ENCODE measurements around the gene PARD6B. TPM values are rescaled to one million over a fixed set of nuclear protein-coding genes. Genes with fewer than 3 reads are reported as not detected.

PARD6B gene
- total and polyA plus RNA-seq, 2 of the 13 experiments (the other 11 are each of a cell fraction or from before 2014, with no cell fraction given), result 6.9 to 22.2 TPM

DNA sequence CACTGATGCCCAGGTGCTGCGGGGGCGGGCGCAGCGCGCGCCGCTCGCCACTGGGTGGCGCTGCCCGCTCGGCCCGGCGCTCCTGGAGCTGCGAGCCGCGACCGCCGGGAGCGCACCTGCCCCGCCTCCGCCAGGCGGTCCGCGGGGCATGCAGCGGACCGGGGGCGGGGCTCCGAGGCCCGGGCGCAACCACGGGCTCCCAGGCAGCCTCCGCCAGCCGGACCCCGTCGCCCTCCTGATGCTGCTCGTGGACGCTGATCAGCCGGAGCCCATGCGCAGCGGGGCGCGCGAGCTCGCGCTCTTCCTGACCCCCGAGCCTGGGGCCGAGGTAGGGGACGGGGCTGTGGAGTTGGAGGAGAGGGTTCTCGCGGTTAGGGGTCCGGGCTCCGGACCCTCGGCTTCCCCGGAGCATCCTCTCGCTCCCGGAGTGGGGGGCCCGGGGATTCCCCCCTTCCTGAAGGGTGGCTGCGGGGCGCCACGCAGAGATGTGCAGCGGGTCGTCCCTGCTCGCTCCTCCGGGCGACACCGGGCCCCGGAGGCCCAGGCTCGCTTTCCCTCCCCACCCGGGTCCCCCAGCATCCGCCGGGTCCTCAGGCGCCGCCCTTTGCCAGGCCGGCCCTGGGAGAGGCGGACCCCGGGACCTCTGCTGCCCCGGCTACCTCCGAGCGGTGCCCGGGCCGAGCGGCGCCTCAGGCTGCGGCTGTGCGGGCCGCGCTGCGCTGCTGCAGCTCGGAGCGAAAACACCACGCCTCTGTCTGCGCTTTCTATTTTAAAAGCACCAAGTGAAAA, 63.7 kb downstream of the PARD6B start, which contains the start of gene BCAS4 (continued):
- TF ChIP-seq, protein P1, sequence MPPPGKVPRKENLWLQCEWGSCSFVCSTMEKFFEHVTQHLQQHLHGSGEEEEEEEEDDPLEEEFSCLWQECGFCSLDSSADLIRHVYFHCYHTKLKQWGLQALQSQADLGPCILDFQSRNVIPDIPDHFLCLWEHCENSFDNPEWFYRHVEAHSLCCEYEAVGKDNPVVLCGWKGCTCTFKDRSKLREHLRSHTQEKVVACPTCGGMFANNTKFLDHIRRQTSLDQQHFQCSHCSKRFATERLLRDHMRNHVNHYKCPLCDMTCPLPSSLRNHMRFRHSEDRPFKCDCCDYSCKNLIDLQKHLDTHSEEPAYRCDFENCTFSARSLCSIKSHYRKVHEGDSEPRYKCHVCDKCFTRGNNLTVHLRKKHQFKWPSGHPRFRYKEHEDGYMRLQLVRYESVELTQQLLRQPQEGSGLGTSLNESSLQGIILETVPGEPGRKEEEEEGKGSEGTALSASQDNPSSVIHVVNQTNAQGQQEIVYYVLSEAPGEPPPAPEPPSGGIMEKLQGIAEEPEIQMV (CRISPR knock-in tag; IDR thresholded peaks at IDR 0.05; ENCODE audit: low read depth), result peak; percentile 97
- TF ChIP-seq, protein P2, sequence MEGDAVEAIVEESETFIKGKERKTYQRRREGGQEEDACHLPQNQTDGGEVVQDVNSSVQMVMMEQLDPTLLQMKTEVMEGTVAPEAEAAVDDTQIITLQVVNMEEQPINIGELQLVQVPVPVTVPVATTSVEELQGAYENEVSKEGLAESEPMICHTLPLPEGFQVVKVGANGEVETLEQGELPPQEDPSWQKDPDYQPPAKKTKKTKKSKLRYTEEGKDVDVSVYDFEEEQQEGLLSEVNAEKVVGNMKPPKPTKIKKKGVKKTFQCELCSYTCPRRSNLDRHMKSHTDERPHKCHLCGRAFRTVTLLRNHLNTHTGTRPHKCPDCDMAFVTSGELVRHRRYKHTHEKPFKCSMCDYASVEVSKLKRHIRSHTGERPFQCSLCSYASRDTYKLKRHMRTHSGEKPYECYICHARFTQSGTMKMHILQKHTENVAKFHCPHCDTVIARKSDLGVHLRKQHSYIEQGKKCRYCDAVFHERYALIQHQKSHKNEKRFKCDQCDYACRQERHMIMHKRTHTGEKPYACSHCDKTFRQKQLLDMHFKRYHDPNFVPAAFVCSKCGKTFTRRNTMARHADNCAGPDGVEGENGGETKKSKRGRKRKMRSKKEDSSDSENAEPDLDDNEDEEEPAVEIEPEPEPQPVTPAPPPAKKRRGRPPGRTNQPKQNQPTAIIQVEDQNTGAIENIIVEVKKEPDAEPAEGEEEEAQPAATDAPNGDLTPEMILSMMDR (CRISPR knock-in tag; IDR thresholded peaks at IDR 0.05), result peak; percentile 78
- TF ChIP-seq ZNF770 (CRISPR knock-in tag; IDR thresholded peaks at IDR 0.05) (peak; percentile 78), ZNF431 (CRISPR knock-in tag; IDR thresholded peaks at IDR 0.05; ENCODE audit: borderline replicate concordance, low read depth) (peak; percentile 79; the same call in 1 of the 2 replicates), POLR2A (IDR thresholded peaks at IDR 0.05; ENCODE audit: insufficient read depth in 1 of 2, low read depth in 2 of 2, low read length in 2 of 2) (peak in 1 of 2 experiments; percentile 35; a peak in 2 of 4 replicates), ZNF563 (CRISPR knock-in tag; IDR thresholded peaks at IDR 0.05) (peak; percentile 92), ZNF781 (CRISPR knock-in tag; IDR thresholded peaks at IDR 0.05; ENCODE audit: borderline replicate concordance, not compliant biosample characterization) (no peak), MAF1 (CRISPR knock-in tag; IDR thresholded peaks at IDR 0.05; ENCODE audit: borderline replicate concordance) (peak; percentile 92; the same call in 1 of the 2 replicates), RELA (CRISPR knock-in tag; IDR thresholded peaks at IDR 0.05) (0 out of 2 replicates have a peak, but pooled peaks have one; percentile 34), KLF12 (CRISPR knock-in tag; IDR thresholded peaks at IDR 0.05; ENCODE audit: borderline replicate concordance) (peak; percentile 77; the same call in 1 of the 2 replicates), NFYC (CRISPR knock-in tag; IDR thresholded peaks at IDR 0.05) (no peak), ZNF790 (CRISPR knock-in tag; IDR thresholded peaks at IDR 0.05; ENCODE audit: borderline replicate concordance) (0 out of 2 replicates have a peak, but pooled peaks have one; percentile 89), YY1 (IDR thresholded peaks at IDR 0.05; ENCODE audit: insufficient read depth, insufficient replicate concordance, low read depth, low read length) (peak; percentile 63), ETV6 (CRISPR knock-in tag; conservative IDR thresholded peaks at IDR 0.05) (peak; percentile 53), ZNF816 (CRISPR knock-in tag; IDR thresholded peaks at IDR 0.05; ENCODE audit: borderline replicate concordance) (0 out of 2 replicates have a peak, but pooled peaks have one; percentile 68), SALL2 (CRISPR knock-in tag; IDR thresholded peaks at IDR 0.05) (peak; percentile 89)
- TF ChIP-seq, protein P3, sequence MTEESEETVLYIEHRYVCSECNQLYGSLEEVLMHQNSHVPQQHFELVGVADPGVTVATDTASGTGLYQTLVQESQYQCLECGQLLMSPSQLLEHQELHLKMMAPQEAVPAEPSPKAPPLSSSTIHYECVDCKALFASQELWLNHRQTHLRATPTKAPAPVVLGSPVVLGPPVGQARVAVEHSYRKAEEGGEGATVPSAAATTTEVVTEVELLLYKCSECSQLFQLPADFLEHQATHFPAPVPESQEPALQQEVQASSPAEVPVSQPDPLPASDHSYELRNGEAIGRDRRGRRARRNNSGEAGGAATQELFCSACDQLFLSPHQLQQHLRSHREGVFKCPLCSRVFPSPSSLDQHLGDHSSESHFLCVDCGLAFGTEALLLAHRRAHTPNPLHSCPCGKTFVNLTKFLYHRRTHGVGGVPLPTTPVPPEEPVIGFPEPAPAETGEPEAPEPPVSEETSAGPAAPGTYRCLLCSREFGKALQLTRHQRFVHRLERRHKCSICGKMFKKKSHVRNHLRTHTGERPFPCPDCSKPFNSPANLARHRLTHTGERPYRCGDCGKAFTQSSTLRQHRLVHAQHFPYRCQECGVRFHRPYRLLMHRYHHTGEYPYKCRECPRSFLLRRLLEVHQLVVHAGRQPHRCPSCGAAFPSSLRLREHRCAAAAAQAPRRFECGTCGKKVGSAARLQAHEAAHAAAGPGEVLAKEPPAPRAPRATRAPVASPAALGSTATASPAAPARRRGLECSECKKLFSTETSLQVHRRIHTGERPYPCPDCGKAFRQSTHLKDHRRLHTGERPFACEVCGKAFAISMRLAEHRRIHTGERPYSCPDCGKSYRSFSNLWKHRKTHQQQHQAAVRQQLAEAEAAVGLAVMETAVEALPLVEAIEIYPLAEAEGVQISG (CRISPR knock-in tag; IDR thresholded peaks at IDR 0.05), result peak; percentile 74
- TF ChIP-seq, protein P4, sequence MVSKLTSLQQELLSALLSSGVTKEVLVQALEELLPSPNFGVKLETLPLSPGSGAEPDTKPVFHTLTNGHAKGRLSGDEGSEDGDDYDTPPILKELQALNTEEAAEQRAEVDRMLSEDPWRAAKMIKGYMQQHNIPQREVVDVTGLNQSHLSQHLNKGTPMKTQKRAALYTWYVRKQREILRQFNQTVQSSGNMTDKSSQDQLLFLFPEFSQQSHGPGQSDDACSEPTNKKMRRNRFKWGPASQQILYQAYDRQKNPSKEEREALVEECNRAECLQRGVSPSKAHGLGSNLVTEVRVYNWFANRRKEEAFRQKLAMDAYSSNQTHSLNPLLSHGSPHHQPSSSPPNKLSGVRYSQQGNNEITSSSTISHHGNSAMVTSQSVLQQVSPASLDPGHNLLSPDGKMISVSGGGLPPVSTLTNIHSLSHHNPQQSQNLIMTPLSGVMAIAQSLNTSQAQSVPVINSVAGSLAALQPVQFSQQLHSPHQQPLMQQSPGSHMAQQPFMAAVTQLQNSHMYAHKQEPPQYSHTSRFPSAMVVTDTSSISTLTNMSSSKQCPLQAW (CRISPR knock-in tag; IDR thresholded peaks at IDR 0.05), result no peak

All from HepG2 (cell line).